ENCODE data around the gene PRR33. TPM values are rescaled to one million over a fixed set of nuclear protein-coding genes. Genes with fewer than 3 reads are reported as not detected.

The PRR33 gene
- total RNA-seq, 1 experiment from 2014 or later: not detected

DNA sequence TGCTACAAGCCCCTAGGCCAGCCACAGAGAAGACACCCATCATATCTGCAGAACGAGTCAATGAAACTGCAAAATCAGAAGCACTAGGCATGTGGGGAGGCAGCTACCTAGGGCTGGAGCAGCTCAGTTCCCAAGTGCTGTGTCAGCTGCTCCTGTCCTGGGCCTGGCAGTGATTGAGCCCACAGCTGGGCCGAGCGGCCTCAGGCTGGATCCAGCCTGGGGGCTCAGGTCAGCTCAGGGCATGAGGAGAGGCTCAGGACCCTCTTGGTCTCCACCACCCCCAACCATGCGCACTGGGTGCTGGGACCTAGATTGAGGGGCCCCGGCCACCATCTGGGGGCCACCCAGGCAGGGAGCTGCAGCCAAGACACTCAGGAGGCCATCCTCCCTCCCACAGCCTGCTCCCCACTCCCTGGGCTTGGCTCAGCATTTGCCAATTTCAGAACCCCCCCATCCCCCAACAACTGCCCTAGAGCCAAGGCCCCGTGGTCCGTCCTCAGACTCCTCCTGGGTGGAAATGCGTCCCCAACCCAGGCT is 25.4 kb upstream of the PRR33 start:
- DNase-seq (ENCODE audit: low spot score): no peak

DNA sequence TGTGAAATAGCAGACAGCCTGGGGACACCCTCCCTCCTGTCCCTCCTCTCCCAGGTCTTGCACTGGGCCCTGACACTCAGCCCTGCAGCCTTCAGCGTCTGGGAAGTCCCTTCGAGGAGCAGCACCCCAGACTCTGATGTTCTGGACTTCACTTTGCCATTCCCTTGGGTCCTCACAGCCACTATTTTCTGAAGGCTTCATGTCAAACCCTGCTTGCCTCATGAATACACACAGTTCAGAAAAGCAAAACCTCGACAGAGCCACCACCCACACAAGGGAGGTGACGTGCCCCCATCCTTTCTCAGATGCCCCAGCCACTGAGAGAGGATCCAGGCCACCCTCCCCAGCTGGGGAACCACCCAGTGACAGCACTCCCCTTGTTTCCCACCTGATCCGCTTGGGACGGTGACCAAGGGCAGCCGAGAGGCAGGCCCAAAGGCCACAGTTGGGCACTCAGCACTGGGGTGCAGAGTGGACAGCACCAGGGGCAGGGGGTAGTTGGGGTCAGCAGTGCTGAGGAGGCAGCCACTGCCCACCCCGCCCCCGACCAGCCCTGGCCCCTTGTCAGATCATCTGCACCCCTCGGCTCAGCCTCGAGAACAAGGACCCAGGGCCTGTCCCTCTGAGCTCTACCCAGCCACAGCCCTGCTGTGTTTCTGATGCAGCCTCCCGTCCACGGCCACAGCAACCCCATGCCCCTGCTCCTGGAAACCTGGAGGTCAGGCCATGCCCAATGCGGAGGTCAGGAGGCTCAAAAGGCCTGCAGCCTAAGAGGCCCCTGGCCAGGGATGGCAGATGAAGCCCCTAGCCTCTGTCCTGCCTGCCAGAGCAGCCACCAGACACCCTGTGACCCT is 24.7 kb upstream of the PRR33 start:
- DNase-seq (ENCODE audit: low spot score): no peak

DNA sequence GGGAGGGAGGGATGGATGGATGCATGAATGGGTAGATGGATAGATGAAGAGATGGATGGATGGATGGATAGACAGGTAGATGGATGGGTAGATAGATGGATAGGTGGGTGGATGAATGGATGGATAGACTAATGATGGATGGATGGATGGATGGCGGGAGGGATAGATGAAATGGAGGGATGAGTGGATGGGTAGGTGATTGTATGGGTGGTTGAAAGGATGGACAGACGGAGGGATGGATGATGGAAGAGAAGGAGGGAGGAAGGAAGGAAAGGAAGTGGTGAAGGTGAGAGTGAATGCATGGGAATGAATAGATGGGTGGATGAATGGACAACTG is 24.1 kb upstream of the PRR33 start:
- DNase-seq (ENCODE audit: low spot score): no peak

DNA sequence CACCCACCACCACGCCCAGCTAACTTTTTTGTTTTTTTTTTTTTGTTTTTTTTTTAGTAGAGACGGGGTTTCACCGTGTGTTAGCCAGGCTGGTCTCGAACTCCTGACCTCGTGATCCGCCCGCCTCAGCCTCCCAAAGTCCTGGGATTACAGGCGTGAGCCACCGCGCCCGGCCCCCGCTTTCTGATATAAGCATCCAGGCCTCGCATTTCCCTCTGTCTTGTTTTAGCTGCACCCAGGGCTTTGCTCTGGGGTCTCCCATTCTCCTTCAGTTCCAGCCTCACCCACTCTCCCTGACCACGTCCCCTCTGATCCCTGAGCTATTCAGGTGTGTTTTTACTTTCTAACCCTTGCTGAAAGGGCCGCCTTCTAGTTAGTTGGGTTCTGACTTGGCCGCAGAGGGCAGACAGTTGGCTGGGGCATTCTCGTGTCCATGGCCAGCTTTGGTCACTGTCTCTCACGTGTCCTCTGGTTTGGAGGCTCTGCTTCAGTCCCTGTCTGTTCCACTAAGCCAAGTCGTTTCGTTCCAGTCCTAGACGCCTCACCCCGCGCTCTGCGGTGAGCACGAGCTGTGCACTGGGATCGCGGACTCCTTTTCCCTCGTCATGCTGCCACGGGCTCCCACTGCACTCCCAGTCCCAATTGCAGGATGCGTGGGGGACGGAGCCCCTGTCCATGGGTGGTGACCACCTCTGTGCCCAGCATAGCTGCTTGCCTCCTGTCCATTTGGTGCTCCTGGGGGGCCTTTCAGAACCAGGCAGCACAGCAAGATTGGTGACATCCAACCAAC is 21.8 kb upstream of the PRR33 start:
- no peak for DNase-seq (ENCODE audit: low spot score)

DNA sequence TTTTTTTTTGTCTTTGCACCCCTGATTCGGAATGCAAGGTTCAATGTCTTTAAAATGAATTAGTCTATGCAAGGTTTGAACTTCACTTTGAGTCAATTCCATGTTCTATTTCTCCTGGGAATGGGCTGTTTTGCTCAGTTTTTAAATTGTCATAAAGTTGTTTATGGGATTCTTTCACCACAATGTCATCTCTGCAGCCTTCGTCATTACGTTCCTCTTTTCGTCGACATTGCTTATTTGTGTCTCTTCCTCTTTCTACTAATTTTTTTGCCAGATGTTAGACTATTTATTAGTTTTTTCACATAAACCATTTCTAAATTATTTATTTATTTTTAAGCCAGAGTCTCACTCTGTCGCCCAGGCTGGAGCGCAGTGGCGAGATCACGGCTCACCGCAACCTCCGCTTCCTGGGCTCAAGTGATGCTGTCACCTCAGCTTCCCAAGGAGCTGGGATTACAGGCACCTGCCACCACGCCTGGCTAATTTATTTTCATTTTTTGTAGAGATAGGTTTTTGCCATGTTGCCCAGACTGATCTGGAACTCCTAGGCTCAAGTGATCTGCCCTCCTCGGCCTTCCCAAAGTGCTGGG is 20.7 kb upstream of the PRR33 start:
- DNase-seq (ENCODE audit: low spot score): no peak

DNA sequence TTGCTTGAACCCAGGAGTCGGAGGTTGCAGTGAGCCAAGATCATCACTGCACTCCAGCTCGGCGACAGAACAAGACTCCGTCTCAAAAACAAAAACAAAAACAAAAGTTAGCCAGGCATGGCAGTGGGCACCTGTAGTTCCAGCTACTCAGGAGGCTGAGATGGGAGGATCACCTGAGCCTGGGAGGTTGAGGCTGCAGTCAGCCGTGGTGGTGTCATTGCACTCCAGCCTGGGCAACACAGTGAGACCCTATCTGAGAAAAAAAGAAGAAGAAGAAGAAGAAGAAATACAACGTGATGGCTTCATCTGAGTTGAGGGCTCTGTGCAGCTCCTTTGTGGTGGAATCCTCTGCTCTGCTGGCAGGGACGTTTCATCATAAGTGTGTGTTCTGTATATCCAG is 17.8 kb upstream of the PRR33 start:
- DNase-seq (ENCODE audit: low spot score): no peak

DNA sequence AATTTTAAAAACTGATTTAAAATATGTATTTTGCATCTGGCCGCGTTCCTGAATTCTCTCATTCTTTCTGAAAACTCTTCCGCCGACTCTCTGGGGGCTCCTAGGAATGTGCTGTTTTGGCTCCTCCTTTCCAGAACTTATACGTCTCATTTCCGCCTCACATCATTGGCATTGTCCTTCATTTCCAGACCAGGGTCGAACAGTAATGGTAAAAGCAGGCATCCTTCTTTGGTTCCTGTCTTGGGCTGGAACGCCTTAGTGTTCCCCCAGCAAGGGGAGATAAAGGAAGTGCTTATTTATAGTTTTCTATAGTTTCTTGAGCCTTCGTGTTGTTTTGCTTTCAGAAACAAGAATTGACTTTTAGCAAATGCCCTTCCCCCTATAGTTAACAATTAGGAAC is 16.9 kb upstream of the PRR33 start:
- no peak for DNase-seq (ENCODE audit: low spot score)

DNA sequence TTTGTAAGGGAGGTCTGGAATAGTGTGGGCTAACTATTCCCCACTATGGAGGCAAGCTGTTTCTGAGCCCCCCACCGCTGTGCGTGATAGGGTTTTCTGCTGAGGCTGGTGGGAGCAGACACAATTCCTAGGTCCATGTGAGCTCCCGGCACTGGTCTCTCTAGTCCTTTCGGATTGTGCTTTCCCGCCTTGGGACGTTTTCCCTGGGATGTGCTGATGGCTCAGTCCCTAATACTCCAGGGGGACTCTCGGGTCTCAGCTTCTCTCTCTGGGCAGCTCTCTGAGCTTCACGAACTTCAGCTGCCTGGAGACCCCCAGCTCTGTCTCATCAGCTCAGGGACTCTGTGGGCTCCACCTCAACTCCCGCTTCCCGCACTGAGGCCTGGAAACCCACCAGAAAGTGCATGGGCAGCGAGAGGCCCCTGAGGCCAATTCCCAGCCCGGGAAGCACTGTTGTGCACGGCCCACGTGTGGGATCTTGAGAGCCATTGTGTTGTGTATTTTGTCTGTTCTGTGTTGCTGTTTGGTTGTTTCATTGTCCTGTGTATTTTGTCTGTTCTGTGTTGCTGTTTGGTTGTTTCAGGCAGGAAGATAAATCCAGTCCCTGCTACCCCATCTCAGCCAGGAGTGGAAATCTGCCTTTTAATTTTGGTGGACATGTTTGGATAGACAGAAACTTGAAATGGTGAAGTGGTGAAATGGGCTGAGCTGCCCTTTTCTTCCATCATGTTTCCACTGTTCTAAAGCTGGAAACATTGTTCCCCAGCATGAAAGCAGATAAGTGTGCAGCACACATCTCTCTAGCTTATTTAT is 15.1 kb upstream of the PRR33 start:
- no peak for DNase-seq (ENCODE audit: low spot score)

DNA sequence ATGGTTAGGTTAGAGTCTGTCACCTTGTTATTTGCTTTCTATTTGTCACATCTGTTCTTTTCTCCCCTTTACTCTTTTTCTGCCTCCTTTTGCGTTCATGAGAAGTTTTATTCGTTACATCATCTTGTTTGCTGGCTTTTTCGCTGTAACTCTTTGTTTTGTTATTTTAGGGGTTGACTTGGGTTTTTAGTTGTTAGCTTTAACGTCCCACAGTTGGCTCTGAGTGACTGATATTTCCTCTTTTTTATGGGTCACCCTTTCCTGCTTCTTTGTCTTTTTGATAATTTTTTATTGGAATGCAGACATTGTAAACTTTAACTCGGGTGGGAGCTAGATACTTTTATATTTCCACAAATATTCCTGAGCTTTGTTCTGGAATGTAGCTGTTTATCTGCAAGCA is 14.5 kb upstream of the PRR33 start:
- DNase-seq (ENCODE audit: low spot score): no peak

DNA sequence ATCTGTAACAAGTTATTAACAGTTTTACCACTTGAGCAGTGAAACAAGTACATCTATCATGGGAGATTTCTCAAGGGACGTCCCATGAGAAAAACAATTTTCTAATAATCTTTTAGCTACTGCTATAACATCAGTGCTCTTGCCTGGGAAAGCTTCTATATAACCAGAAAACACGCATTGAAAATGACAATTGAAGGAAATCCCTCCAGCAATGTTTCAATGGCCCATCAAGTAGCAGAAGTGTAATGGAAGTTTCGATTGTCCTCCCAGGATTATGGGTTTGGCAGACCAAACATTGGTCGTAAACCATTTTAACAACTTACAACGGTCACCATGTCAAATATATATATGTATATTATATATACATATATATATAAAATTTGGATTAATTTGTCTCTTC is 8.0 kb upstream of the PRR33 start:
- no peak for DNase-seq (ENCODE audit: low spot score)

DNA sequence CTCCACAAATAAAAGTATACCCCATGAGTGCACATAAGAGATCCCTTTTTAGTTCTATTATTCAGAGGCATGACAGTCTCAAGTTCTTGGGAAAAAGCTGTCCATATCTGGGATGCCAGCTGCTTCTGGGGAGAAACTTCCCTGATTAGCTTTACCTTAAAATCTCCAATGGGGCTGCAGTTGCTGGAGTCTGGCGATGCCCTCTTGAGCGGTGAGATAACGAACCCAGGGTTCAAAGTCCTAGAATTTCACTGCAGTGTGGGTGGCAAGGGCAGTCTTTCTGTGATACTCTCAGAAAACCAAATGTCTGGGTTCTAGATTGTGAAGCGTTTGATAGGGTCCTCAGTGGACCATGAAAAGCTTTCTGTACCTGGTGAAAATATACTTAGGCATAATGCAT is 7.4 kb upstream of the PRR33 start:
- DNase-seq (ENCODE audit: low spot score): no peak

DNA sequence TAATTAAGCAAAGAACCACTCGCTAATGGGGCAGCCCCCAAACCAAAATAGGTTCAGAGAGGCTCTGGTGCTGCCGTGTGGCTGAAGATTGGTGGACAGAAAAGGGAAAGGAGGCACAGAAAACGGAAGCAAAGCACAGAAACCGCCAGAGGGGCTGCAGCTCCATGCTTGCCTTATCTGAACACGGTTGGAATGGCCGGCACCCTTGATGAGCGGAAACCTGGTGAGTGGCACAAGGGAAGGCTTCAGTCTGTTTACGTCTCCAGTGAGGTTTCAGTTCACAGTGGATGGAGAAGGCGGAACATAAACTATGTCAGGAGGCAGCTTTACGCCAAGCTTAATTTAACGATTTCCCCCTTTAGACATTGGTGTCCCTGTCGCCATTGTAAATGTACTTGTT is 5.2 kb upstream of the PRR33 start:
- no peak for DNase-seq (ENCODE audit: low spot score)

DNA sequence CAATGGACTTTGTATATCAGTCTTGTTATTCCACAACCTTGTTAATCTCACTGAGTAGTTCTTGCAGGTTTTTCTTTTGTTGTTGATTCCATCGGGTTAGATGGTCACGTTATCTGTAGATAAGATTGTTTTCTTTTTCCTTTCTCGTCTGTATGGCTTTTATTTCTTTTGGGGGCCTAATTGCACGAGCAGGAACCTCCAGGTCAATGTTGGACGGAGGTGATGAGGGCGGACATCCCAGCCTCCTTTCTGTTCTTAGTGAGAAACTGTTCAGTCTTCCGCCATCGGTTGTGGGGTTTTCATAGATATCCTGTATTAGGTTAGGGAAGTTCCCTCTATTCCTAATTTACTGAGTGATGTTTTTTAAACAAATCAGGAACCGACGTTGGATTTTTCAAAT is 4.8 kb upstream of the PRR33 start:
- no peak for DNase-seq (ENCODE audit: low spot score)

DNA sequence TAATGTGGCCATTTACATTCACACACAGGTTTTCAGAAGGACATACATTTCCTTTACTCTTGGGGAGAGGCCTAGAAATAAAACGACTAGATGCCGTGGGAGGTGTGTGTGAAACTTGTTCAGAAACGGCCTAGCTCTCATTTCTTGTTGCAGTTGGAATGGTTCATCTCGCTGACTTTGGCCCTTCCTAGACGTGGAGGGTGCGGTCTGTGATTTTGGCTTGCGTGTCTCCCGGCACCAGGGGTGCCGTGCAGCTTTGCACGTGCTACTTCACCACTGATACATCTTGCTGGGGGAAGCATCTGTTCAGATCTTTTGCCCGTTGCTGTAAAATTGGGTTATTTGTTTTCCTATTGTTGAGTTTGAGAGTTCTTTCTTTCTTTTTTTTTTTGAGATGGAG is 3.1 kb upstream of the PRR33 start:
- DNase-seq (ENCODE audit: low spot score): no peak

DNA sequence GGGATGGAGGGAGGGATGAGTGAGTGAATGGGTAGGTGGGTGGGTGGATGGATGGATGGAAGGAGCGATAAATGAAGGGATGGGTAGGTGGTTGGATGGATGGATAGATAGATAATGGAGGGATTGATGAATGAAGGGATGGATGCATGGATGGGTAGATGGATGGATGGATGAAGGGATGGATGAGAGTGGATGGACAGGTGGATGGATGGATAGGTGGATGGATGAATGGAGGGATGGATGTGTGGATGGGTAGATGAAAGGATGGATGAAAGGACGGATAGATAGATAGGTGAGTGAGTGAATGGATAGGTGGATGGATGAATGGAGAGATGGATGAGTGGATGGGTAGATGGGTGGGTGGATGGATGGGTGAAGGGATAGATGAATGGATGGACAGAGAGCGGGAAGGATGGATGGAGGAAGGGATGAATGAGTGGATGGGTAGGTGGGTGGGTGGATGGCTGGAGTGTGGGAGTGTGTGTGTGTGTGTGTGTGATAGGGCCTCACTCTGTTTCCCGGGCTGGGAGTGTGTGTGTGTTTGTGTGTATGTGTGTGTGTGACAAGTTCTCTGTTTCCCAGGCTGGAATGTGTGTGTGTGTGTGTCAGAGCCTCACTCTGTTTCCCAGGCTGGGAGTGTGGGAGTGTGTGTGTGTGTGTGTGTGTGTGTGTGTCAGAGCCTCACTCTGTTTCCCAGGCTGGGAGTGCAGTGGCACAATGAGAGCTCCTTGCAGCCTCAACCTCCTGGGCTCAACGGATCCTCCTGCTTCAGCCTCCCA is 2.1 kb upstream of the PRR33 start:
- DNase-seq (ENCODE audit: low spot score): no peak

DNA sequence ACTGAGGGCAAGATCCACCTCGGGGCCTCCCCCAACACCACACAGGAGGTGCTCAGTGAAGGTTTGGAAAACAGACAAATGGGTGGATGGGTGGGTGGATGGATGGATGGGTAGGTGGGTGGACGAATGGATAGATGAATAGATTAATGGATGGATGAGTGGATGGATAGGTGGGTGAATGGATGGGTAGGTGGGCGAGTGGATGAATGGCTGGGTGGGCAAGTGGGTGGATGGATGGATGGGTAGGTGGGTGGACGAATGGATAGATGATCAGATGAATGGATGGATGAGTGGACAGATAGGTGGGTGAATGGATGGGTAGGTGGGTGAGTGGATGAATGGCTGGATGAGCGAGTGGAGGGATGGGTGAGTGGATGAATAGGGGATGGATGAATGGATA is 863 bp upstream of the PRR33 start:
- DNase-seq (ENCODE audit: low spot score): no peak

DNA sequence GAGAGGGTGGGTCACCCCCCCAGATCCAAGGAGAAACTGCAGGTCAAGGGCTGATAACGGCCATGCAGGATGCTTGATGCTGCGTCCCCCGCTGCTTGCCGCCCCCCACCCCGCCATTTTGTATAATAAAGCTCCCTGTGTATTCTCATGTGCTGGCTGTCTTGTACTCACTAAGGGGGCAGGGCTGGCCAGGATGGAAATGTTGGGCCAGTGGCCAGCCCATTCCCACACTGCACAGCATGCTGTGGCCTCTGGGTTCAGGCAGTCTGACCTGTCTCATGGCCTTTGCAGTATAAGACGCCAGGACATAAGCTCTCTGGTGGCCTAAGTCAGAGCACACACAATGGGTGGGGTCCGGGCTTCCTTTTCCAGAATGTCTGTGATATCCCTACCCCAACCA is 421 bp upstream of the PRR33 start:
- DNase-seq (ENCODE audit: low spot score): no peak

DNA sequence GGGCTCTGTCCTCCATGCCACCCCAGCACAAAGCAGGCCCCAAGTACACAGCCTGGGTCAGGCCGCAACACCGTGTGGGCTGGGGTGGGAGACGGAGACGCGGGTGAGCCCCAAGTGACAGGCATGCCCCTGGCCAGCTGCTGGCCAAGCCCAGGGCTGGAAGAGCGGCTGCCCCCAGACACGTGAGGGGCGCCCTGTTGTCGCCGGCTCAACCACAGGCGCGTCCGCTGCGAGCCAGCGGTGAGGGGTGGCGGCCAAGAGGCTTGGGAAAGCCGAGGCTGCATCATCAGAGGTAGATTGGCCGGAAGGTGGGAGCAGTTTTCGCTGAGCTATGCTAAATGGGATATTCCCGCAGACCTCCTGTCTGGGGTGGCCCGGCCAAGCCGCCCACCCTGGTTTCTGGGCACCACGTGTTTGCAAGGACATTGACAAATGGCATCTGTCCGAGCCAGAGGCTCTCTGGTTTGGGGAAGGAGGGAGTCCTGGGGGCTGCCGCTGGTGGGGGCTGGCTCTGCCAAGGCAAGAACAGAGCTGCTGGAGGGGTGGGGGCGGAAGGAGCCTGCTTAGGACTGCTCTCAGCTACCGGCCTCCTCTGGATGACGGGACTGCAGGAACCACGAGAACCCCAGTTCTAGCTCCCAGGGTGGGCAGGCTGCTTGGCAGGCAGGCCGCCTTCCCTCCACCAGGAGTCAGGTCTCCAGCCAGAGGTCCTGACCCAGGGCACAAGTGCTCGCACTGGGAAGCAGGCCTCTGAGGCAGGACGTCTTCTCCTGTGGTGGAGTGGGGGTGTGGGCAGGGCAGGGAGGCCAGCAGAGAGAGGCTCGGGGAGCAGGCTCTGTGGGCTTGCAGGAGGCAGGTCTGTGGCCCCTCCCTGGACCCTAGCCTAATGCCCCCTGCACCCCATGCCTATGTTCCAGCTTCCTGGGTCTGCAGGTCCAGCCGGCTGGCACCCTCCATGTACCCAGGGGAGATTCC is 552 bp downstream of the PRR33 start:
- no peak for DNase-seq (ENCODE audit: low spot score)

DNA sequence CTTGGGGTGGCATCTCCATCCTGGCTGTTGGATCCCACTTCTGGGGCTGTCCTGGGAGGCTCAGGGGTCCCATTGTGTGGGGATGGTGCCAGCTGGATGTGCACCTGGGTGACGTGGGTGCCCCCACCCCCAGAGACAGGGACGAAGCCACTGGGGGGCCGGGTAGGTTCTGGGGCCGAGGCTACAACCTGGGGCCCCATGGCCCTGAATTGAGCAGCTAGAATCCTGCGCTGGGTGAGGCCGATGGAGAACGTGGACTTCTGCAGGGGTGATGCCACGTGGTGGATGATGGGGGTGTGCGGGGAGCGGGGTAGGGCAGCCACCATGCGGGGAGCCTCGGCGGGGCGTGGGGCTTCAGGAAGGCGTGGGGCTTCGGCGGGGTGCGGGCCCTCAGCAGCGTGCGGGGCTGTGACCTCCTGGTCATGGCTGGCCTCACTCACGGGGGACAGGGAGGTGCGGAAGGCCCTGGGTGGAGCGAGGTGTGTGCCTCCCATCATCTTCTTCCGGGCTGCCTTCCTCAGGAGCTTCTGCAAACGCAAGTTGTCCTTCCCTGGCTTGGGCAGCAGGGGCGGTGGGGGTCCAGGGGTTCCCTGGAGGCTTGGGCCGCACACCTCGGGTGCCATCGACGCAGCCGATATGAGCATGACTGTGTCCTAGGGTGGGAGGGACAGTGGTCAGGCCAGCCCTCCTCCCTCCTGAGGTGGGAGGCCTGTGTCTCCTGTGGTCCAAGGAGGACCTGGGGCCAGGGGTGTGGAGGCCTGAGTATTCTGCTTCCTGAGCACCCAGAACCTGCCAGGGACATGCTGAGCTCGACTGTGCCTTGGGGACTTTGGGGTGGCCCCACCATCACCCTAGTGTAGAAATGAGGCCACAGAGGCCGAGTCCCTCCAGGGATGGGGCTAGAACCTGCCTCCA is 1.5 kb downstream of the PRR33 start:
- DNase-seq (ENCODE audit: low spot score): no peak

Measured in A172 (cell line).